Loucy (cell line): ENCODE measurements around the gene RFX1.
"Not testable (repeated sequence)": the region's sequence is repeated elsewhere in the genome, so short reads cannot be mapped to it uniquely, and the experiment has no call there.

Experiments used
- H2AFZ ChIP-seq: fragments of 200-600 bp; sonication (generic); 2 replicates; pipeline ENCODE4 v1.6.0; 2016; ENCODE audit warnings: antibody characterized with exemption, mild to moderate bottlenecking, low read length, moderate library complexity
- H3F3A ChIP-seq: fragments of 200-600 bp; 2 replicates; pipeline ENCODE4 v1.6.0; 2016; ENCODE audit warnings: antibody characterized with exemption, low read depth, mild to moderate bottlenecking
- H3K27me3 ChIP-seq: fragments of 200-600 bp; sonication (generic); 2 replicates; pipeline ENCODE4 v1.6.1; 2014; ENCODE audit warnings: low read length, mild to moderate bottlenecking; ENCODE audit not compliant: insufficient read depth, poor library complexity, severe bottlenecking
- H3K36me3 ChIP-seq: fragments of 200-600 bp; sonication (generic); 2 replicates; pipeline ENCODE4 v1.6.1; 2016; ENCODE audit warnings: low read length; ENCODE audit not compliant: insufficient read depth
- H3K4me1 ChIP-seq: fragments of 200-600 bp; sonication (generic); 2 replicates; pipeline ENCODE4 v1.5.1; 2014; ENCODE audit warnings: low read length, mild to moderate bottlenecking; ENCODE audit not compliant: insufficient read depth, poor library complexity, severe bottlenecking
- H3K4me2 ChIP-seq: fragments of 200-600 bp; sonication (generic); 2 replicates; pipeline ENCODE4 v1.6.0; 2014; ENCODE audit warnings: antibody characterized with exemption, low read length, low read depth, mild to moderate bottlenecking; ENCODE audit not compliant: poor library complexity, severe bottlenecking
- H3K4me3 ChIP-seq: fragments of 200-600 bp; sonication (generic); 2 replicates; pipeline ENCODE4 v1.5.1; 2014; ENCODE audit warnings: low read length, mild to moderate bottlenecking, mixed read lengths; ENCODE audit not compliant: poor library complexity, severe bottlenecking
- H3K79me2 ChIP-seq: fragments of 200-600 bp; sonication (generic); 2 replicates; pipeline ENCODE4 v1.6.1; 2014; ENCODE audit warnings: low read length; ENCODE audit not compliant: insufficient read depth
- H3K9ac ChIP-seq: fragments of 200-600 bp; sonication (generic); 2 replicates; pipeline ENCODE4 v1.6.0; 2014; ENCODE audit warnings: mild to moderate bottlenecking, low read depth, low read length, moderate library complexity; ENCODE audit not compliant: poor library complexity, severe bottlenecking
- H3K9me2 ChIP-seq: fragments of 200-600 bp; sonication (generic); replicated peaks from 2 replicates; pipeline ENCODE4 v1.6.1; 2016; ENCODE audit warnings: low read depth, low read length, mixed read lengths
- H3K9me3 ChIP-seq: fragments of 200-600 bp; sonication (generic); 2 replicates; pipeline ENCODE4 v1.6.1; 2014; ENCODE audit warnings: mild to moderate bottlenecking, antibody characterized with exemption, low read length, low read depth; ENCODE audit not compliant: insufficient read depth
- H4K20me1 ChIP-seq: fragments of 200-600 bp; sonication (generic); 2 replicates; pipeline ENCODE4 v1.6.0; 2014; ENCODE audit warnings: antibody characterized with exemption, low read length, mild to moderate bottlenecking; ENCODE audit not compliant: insufficient read depth, poor library complexity, severe bottlenecking
- CTCF ChIP-seq: fragments of 200-600 bp; sonication (generic); conservative IDR thresholded peaks from 2 replicates; pipeline ENCODE4 v1.5.1; 2014; ENCODE audit warnings: mild to moderate bottlenecking, antibody characterized with exemption, low read length
- EZH2phosphoT487 ChIP-seq: fragments of 200-600 bp; IDR thresholded peaks from 2 replicates; pipeline ENCODE4 v1.6.1; 2018; ENCODE audit warnings: antibody characterized with exemption, mild to moderate bottlenecking, moderate library complexity, borderline replicate concordance

Gene RFX1

GRCh38 chr19:13926010-13926409, 80.1 kb downstream of the RFX1 start:
- Histone ChIP-seq H3K9ac (no peak overlapping the region), H3K4me2 (no peak overlapping the region), H3K4me1 (no peaks in the 10 kb centered on the region), H3K27me3 (no peaks in the 10 kb centered on the region), H3F3A (no peaks in the 10 kb centered on the region), H4K20me1 (no peaks in the 10 kb centered on the region), H3K9me2 (no peaks in the 10 kb centered on the region), H2AFZ (no peak overlapping the region), H3K36me3 (peaks cover 12% of the 10 kb centered on the region; the same call in 1 of the 2 replicates), H3K4me3 (no peak overlapping the region), H3K79me2 (no peaks in the 10 kb centered on the region), H3K9me3 (0 out of 2 replicates have a peak, but pooled peaks cover under 1% of the 10 kb centered on the region)
- TF ChIP-seq CTCF (no peak), EZH2phosphoT487 (no peak)

- Histone ChIP-seq H3K4me3 (no peak overlapping the region), H3F3A (no peaks in the 10 kb centered on the region), H3K27me3 (no peaks in the 10 kb centered on the region), H3K79me2 (no peaks in the 10 kb centered on the region), H3K9me2 (no peaks in the 10 kb centered on the region), H3K4me2 (no peak overlapping the region), H2AFZ (no peak overlapping the region), H4K20me1 (no peaks in the 10 kb centered on the region), H3K36me3 (peaks cover 22% of the 10 kb centered on the region; the same call in 1 of the 2 replicates), H3K4me1 (no peaks in the 10 kb centered on the region), H3K9ac (no peak overlapping the region), H3K9me3 (0 out of 2 replicates have a peak, but pooled peaks cover 3% of the 10 kb centered on the region)
- no peak for TF ChIP-seq CTCF
- TF ChIP-seq EZH2phosphoT487 = no peak
Observed at GRCh38 chr19:13923194-13923987, 82.7 kb downstream of the RFX1 start.

- H3K79me2 ChIP-seq, H2AFZ ChIP-seq, H3K27me3 ChIP-seq, H3K4me1 ChIP-seq, H3K9ac ChIP-seq, H4K20me1 ChIP-seq, H3F3A ChIP-seq, H3K4me2 ChIP-seq, H3K4me3 ChIP-seq, H3K9me3 ChIP-seq, H3K9me2 ChIP-seq: not testable (repeated sequence)
- peaks cover 20% of the 10 kb centered on the region; the same call in 1 of the 2 replicates for H3K36me3 ChIP-seq
Observed at GRCh38 chr19:13922118-13922517, 84.0 kb downstream of the RFX1 start.
